ENCODE data around the gene ANKRD42. TPM values are rescaled to one million over a fixed set of nuclear protein-coding genes. Genes with fewer than 3 reads are reported as not detected.

ANKRD42 gene
- total RNA-seq, 4 donors from 2014 or later, result 3.6 to 27.2 (median 9.8) TPM

- H3K9me3 ChIP-seq, result no peaks in the 10 kb centered on the region
- H3K36me3 ChIP-seq, result peaks cover 0 to 6% (median 0%) of the 10 kb centered on the region in 3 donors
- H3K4me1 ChIP-seq, result peaks cover 0 to 29% (median 8%) of the 10 kb centered on the region in 4 donors
Observed at GRCh38 chr11:83158965-83159901, 34.3 kb upstream of the ANKRD42 start.

GRCh38 chr11:83159902-83160865, 33.3 kb upstream of the ANKRD42 start:
- H3K36me3 ChIP-seq, result peaks cover 0 to 16% (median 0%) of the 10 kb centered on the region in 3 donors
- no peaks in the 10 kb centered on the region for H3K9me3 ChIP-seq
- H3K4me3 ChIP-seq, result peak overlapping the region; percentile 77 to 96 (median 90)
- no peak for DNase-seq
- no peaks in the 10 kb centered on the region for H3K27me3 ChIP-seq
- peaks cover 0 to 29% (median 8%) of the 10 kb centered on the region in 4 donors for H3K4me1 ChIP-seq
- TF ChIP-seq POLR2A (IDR thresholded peaks at IDR 0.05), result no peak
- no peak for TF ChIP-seq CTCF (IDR thresholded peaks at IDR 0.05)
- H3K27ac ChIP-seq, result peak overlapping the region in 3 of 4 donors; percentile 24 to 98 (median 41)

More at GRCh38 chr11:83158965-83159901, 34.3 kb upstream of the ANKRD42 start:
- peak overlapping the region; percentile 9 to 100 (median 98) for H3K27ac ChIP-seq
- DNase-seq, result no peak
- no peak for TF ChIP-seq CTCF (IDR thresholded peaks at IDR 0.05)
- no peak for TF ChIP-seq POLR2A (IDR thresholded peaks at IDR 0.05)
- H3K4me3 ChIP-seq, result peak overlapping the region; percentile 77 to 96 (median 90)
- no peaks in the 10 kb centered on the region for H3K27me3 ChIP-seq

- Histone ChIP-seq H3K36me3 (peaks cover 0 to 31% (median 0%) of the 10 kb centered on the region in 3 donors), H3K4me1 (peaks cover 0 to 29% (median 8%) of the 10 kb centered on the region in 4 donors), H3K9me3 (no peaks in the 10 kb centered on the region), H3K27me3 (no peaks in the 10 kb centered on the region), H3K4me3 (no peak overlapping the region), H3K27ac (no peak overlapping the region)
- DNase-seq, result no peak
- no peak for TF ChIP-seq POLR2A (IDR thresholded peaks at IDR 0.05)
- no peak for TF ChIP-seq CTCF (IDR thresholded peaks at IDR 0.05)
Observed at GRCh38 chr11:83161610-83162199, 31.8 kb upstream of the ANKRD42 start.

GRCh38 chr11:83162377-83162776, 31.1 kb upstream of the ANKRD42 start:
- Histone ChIP-seq H3K36me3 (peaks cover 0 to 38% (median 0%) of the 10 kb centered on the region in 3 donors), H3K27ac (peak overlapping the region in 1 of 4 donors; percentile 27)

More at GRCh38 chr11:83162377-83162776, 31.1 kb upstream of the ANKRD42 start:
- TF ChIP-seq POLR2A (IDR thresholded peaks at IDR 0.05), result no peak
- TF ChIP-seq CTCF (IDR thresholded peaks at IDR 0.05), result no peak
- no peaks in the 10 kb centered on the region for H3K27me3 ChIP-seq
- H3K4me1 ChIP-seq, result peaks cover 0 to 29% (median 8%) of the 10 kb centered on the region in 4 donors
- no peak for DNase-seq
- H3K9me3 ChIP-seq, result no peaks in the 10 kb centered on the region
- no peak overlapping the region for H3K4me3 ChIP-seq
